Measurements from ENCODE around the gene DLST.

Gene DLST

GRCh38 chr14:74888164-74889158 is 6.7 kb downstream of the DLST start:
- H3K36me3 ChIP-seq (ENCODE audit: insufficient read depth, low read length): peaks cover 53% of the 10 kb centered on the region
- H3K4me3 ChIP-seq (ENCODE audit: low read length, poor library complexity, severe bottlenecking): no peak overlapping the region
- H3K79me2 ChIP-seq (ENCODE audit: insufficient read depth, low read length): peaks cover 55% of the 10 kb centered on the region
- no peaks in the 10 kb centered on the region for H3K27me3 ChIP-seq (ENCODE audit: insufficient read depth, low read length, poor library complexity, severe bottlenecking)
- H3K9me2 ChIP-seq (replicated peaks; ENCODE audit: low read depth, low read length): no peaks in the 10 kb centered on the region
- H3K4me2 ChIP-seq (ENCODE audit: low read depth, low read length, poor library complexity, severe bottlenecking): peak overlapping the region; percentile 75
- no peaks in the 10 kb centered on the region for H3F3A ChIP-seq (ENCODE audit: low read depth)
- TF ChIP-seq CTCF (conservative IDR thresholded peaks at IDR 0.05; ENCODE audit: low read length) (no peak), EZH2phosphoT487 (IDR thresholded peaks at IDR 0.05; ENCODE audit: borderline replicate concordance) (no peak)
- peak overlapping the region; percentile 9 for H3K9ac ChIP-seq (ENCODE audit: low read depth, low read length, poor library complexity, severe bottlenecking)
- no peaks in the 10 kb centered on the region for H3K9me3 ChIP-seq (ENCODE audit: insufficient read depth, low read depth, low read length)
- peaks cover 44% of the 10 kb centered on the region for H4K20me1 ChIP-seq (ENCODE audit: insufficient read depth, low read length, poor library complexity, severe bottlenecking)
- H2AFZ ChIP-seq (ENCODE audit: low read length): no peak overlapping the region
- peaks cover 42% of the 10 kb centered on the region for H3K4me1 ChIP-seq (ENCODE audit: insufficient read depth, low read length, poor library complexity, severe bottlenecking)

GRCh38 chr14:74890262-74890661 is 8.5 kb downstream of the DLST start:
- peaks cover 26% of the 10 kb centered on the region for H4K20me1 ChIP-seq (ENCODE audit: insufficient read depth, low read length, poor library complexity, severe bottlenecking)
- H3K79me2 ChIP-seq (ENCODE audit: insufficient read depth, low read length): peaks cover 37% of the 10 kb centered on the region
- no peaks in the 10 kb centered on the region for H3K9me3 ChIP-seq (ENCODE audit: insufficient read depth, low read depth, low read length)
- H3K9me2 ChIP-seq (replicated peaks; ENCODE audit: low read depth, low read length): no peaks in the 10 kb centered on the region
- peaks cover 69% of the 10 kb centered on the region for H3K36me3 ChIP-seq (ENCODE audit: insufficient read depth, low read length)
- no peak overlapping the region for H3K4me2 ChIP-seq (ENCODE audit: low read depth, low read length, poor library complexity, severe bottlenecking)
- H3K4me1 ChIP-seq (ENCODE audit: insufficient read depth, low read length, poor library complexity, severe bottlenecking): peaks cover 24% of the 10 kb centered on the region
- H3K4me3 ChIP-seq (ENCODE audit: low read length, poor library complexity, severe bottlenecking): no peak overlapping the region
- H3F3A ChIP-seq (ENCODE audit: low read depth): no peaks in the 10 kb centered on the region
- no peak overlapping the region for H2AFZ ChIP-seq (ENCODE audit: low read length)
- H3K9ac ChIP-seq (ENCODE audit: low read depth, low read length, poor library complexity, severe bottlenecking): no peak overlapping the region
- H3K27me3 ChIP-seq (ENCODE audit: insufficient read depth, low read length, poor library complexity, severe bottlenecking): no peaks in the 10 kb centered on the region
- TF ChIP-seq CTCF (conservative IDR thresholded peaks at IDR 0.05; ENCODE audit: low read length) (no peak), EZH2phosphoT487 (IDR thresholded peaks at IDR 0.05; ENCODE audit: borderline replicate concordance) (no peak)

- Histone ChIP-seq H3F3A (ENCODE audit: low read depth) (no peaks in the 10 kb centered on the region), H4K20me1 (ENCODE audit: insufficient read depth, low read length, poor library complexity, severe bottlenecking) (peaks cover 15% of the 10 kb centered on the region), H3K4me3 (ENCODE audit: low read length, poor library complexity, severe bottlenecking) (no peak overlapping the region), H3K9me2 (replicated peaks; ENCODE audit: low read depth, low read length) (no peaks in the 10 kb centered on the region), H3K4me2 (ENCODE audit: low read depth, low read length, poor library complexity, severe bottlenecking) (no peak overlapping the region), H3K4me1 (ENCODE audit: insufficient read depth, low read length, poor library complexity, severe bottlenecking) (peaks cover 10% of the 10 kb centered on the region), H3K79me2 (ENCODE audit: insufficient read depth, low read length) (peaks cover 21% of the 10 kb centered on the region), H3K9ac (ENCODE audit: low read depth, low read length, poor library complexity, severe bottlenecking) (no peak overlapping the region), H3K27me3 (ENCODE audit: insufficient read depth, low read length, poor library complexity, severe bottlenecking) (no peaks in the 10 kb centered on the region), H3K36me3 (ENCODE audit: insufficient read depth, low read length) (peaks cover 77% of the 10 kb centered on the region), H3K9me3 (ENCODE audit: insufficient read depth, low read depth, low read length) (no peaks in the 10 kb centered on the region), H2AFZ (ENCODE audit: low read length) (no peak overlapping the region)
- TF ChIP-seq EZH2phosphoT487 (IDR thresholded peaks at IDR 0.05; ENCODE audit: borderline replicate concordance): no peak
- no peak for TF ChIP-seq CTCF (conservative IDR thresholded peaks at IDR 0.05; ENCODE audit: low read length)
Measured at GRCh38 chr14:74891870-74892269, 10.2 kb downstream of the DLST start.

Data from Loucy (cell line).